Mammary epithelial cell (primary cell): ENCODE measurements around the gene LRRC8A.

Source experiments
- CTCF ChIP-seq, 2 donors: IDR thresholded peaks in 1 of 2; conservative IDR thresholded peaks in 1 of 2; 2 replicates each; pipeline ENCODE4 v1.5.1; 2011 to 2012; ENCODE audit warnings: inconsistent platforms in 2 of 2, low read length in 2 of 2, mild to moderate bottlenecking in 2 of 2, control low read depth in 1 of 2, low read depth in 1 of 2; ENCODE audit not compliant: insufficient read depth in 1 of 2; ENCODE audit errors: extremely low read depth in 1 of 2
- EZH2 ChIP-seq: IDR thresholded peaks from 2 replicates; pipeline ENCODE4 v1.6.1; 2012; ENCODE audit warnings: low read length, inconsistent platforms, borderline replicate concordance

GRCh38 chr9:128919402-128920089 is 37.6 kb downstream of the LRRC8A start:
- TF ChIP-seq EZH2 = no peak
- TF ChIP-seq CTCF (conservative IDR thresholded peaks at IDR 0.05 in 1 of 2, IDR thresholded peaks at IDR 0.05 in 1 of 2; ENCODE audit: extremely low read depth in 1 of 2, insufficient read depth in 1 of 2, low read depth in 1 of 2, low read length in 2 of 2) = no peak
